ENCODE data around the gene MOB3B. TPM values are rescaled to one million over a fixed set of nuclear protein-coding genes. Genes with fewer than 3 reads are reported as not detected.

MOB3B gene
- total and polyA plus RNA-seq, 11 donors, result 0.42 to 2.8 (median 1.8) TPM

DNA sequence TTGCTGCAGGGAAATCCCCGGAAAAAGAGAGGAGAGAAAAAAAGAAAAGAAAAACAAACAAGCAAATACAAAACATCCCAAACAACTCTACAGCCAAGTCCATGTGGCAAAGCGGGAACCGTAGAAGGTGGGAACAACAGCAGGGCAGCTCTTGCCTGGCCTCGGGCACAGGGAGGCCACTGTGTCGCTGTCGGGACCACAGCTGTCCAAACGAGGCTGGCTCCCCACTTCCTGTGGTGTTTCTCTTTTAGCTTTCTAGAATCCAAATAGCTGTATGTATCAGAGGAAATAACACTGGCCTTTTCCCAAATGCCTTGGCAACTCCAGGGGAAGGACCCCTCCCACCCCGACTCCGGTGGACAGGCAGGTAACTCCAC, 191.1 kb downstream of the MOB3B start:
- Histone ChIP-seq H3K4me3 (no peak overlapping the region), H3K27ac (peak overlapping the region in 3 of 12 donors; percentile 11 to 35 (median 29)), H3K9me3 (no peaks in the 10 kb centered on the region), H3K4me1 (peaks cover 0 to 49% (median 17%) of the 10 kb centered on the region in 12 donors), H3K36me3 (no peaks in the 10 kb centered on the region), H3K27me3 (no peaks in the 10 kb centered on the region)
- intact Hi-C loops (cut with DNase I), result loop anchor here in 2 of 10 donors (2.0 to 5.0 kb wide), 3 partner anchors 189 to 209 kb away; partner anchors contain the start of gene MOB3B (in 2 of the 2)
- ATAC-seq (peak in 3 of 4 donors; percentile 8 to 17 (median 15)), DNase-seq (no peak)
- TF ChIP-seq, protein P1, sequence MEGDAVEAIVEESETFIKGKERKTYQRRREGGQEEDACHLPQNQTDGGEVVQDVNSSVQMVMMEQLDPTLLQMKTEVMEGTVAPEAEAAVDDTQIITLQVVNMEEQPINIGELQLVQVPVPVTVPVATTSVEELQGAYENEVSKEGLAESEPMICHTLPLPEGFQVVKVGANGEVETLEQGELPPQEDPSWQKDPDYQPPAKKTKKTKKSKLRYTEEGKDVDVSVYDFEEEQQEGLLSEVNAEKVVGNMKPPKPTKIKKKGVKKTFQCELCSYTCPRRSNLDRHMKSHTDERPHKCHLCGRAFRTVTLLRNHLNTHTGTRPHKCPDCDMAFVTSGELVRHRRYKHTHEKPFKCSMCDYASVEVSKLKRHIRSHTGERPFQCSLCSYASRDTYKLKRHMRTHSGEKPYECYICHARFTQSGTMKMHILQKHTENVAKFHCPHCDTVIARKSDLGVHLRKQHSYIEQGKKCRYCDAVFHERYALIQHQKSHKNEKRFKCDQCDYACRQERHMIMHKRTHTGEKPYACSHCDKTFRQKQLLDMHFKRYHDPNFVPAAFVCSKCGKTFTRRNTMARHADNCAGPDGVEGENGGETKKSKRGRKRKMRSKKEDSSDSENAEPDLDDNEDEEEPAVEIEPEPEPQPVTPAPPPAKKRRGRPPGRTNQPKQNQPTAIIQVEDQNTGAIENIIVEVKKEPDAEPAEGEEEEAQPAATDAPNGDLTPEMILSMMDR (IDR thresholded peaks at IDR 0.05), result no peak
- no peak for TF ChIP-seq POLR2A (IDR thresholded peaks at IDR 0.05)
- 45 to 64% (median 50%) methylated on average over 7 to 9 of the region's 9 CpGs for WGBS, 4 donors

DNA sequence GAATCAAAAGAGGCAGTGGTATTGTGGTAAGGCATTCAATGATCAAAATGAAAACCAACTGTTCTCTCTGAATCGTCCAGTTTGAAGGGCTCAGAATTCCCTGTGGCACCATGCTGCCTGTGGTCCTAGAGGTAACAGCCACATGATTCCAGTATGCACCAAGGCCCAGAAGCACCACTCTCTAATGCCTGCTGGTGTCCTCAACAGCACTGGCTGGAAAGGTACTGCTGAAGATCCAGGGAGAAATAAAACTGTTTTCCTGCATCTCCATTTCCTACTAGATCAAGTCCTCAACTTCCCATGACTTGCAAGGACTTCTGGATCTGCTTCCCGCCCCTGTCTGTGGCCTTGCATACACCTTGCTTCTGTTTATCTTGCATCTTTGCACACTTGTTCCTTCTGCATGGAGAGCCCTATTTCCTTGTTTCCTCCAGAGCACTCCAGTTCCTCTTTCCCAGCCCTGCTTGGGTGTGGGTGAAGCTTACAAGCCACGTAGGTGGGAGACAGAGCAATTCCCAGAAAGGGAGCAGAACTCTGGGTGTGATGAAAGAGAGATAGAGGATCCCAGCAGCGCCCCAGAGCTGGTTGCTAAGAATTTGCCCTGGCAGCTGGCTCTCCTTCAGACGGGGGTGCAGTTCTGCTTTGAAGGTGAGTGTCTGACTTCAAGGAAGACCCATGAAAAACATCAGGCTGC, 191.6 kb downstream of the MOB3B start:
- H3K36me3 ChIP-seq, result no peaks in the 10 kb centered on the region
- no peaks in the 10 kb centered on the region for H3K9me3 ChIP-seq
- DNase-seq (peak in 1 of 5 donors; percentile 30), ATAC-seq (peak in 3 of 4 donors; percentile 23 to 47 (median 31))
- H3K27me3 ChIP-seq, result no peaks in the 10 kb centered on the region
- TF ChIP-seq POLR2A (IDR thresholded peaks at IDR 0.05), result no peak
- TF ChIP-seq, protein P1 (IDR thresholded peaks at IDR 0.05), result no peak
- H3K4me3 ChIP-seq, result no peak overlapping the region
- H3K4me1 ChIP-seq, result peaks cover 0 to 53% (median 20%) of the 10 kb centered on the region in 12 donors
- 62 to 69% (median 66%) methylated on average over 5 of the region's 5 CpGs for WGBS, 4 donors
- peak overlapping the region in 2 of 12 donors; percentile 29 to 35 for H3K27ac ChIP-seq
- intact Hi-C loops (cut with DNase I), result loop anchor here in 2 of 10 donors (2.0 to 5.0 kb wide), 3 partner anchors 189 to 209 kb away; partner anchors contain the start of gene MOB3B (in 2 of the 2)

DNA sequence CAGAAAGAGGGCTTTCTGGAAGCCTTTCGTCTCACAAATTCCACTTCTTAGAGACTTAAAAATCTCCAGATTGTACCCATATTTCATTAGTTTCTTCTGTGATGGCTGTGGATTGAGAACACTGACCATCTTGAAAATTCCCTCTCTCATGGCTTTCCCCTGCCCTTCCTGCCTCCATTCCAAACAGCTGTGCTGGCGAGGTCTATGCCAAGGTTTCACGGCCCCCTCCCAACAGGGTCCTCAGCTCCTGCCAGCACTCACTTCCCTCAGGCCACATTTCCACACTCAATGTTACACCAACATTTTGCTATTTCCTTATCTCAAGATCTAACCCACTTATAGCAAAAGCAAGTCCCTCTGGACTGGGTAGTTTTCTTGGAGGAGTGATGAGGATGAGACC, 192.4 kb downstream of the MOB3B start:
- Histone ChIP-seq H3K4me3 (no peak overlapping the region), H3K27ac (no peak overlapping the region)
- no peak for TF ChIP-seq POLR2A (IDR thresholded peaks at IDR 0.05)
- TF ChIP-seq, protein P1 (IDR thresholded peaks at IDR 0.05), result no peak

DNA sequence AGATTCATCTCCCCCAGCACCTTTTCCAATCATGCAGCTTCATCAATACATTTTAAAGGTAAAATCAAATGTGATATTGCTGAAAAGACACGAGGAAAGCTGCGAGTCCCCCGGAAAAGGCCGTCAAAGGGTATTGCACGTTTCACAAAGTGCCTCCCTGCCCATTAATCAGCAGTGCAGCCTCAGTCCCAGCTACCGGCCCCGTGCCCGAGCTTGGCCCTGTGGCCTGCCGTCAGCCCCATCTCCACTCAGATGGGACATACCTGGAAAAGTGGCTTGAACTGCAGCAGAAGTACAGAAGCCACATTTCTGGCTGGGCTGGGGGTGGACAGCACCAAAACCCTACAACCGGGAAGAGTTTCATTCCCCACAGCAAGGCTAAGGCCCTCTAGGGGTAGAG, 192.8 kb downstream of the MOB3B start:
- 93 to 97% (median 95%) methylated on average over 10 of the region's 10 CpGs for WGBS, 4 donors
- ATAC-seq, result no peak
- H3K4me1 ChIP-seq, result peaks cover 0 to 50% (median 18%) of the 10 kb centered on the region in 12 donors
- H3K27me3 ChIP-seq, result no peaks in the 10 kb centered on the region
- no peaks in the 10 kb centered on the region for H3K36me3 ChIP-seq
- H3K4me3 ChIP-seq, result no peak overlapping the region
- TF ChIP-seq POLR2A (IDR thresholded peaks at IDR 0.05), result no peak
- TF ChIP-seq, protein P1 (IDR thresholded peaks at IDR 0.05), result no peak
- intact Hi-C loops (cut with DNase I), result loop anchor here in 1 of 10 donors (5.0 kb wide), 2 partner anchors 190 to 210 kb away; partner anchors contain the start of gene MOB3B
- no peaks in the 10 kb centered on the region for H3K9me3 ChIP-seq
- no peak for DNase-seq
- no peak overlapping the region for H3K27ac ChIP-seq

More for the DNA sequence above, 192.4 kb downstream of the MOB3B start:
- WGBS, 4 donors, result 85 to 90% (median 88%) methylated on average over 3 of the region's 3 CpGs
- intact Hi-C loops (cut with DNase I), result loop anchor here in 1 of 10 donors (5.0 kb wide), 2 partner anchors 190 to 210 kb away; partner anchors contain the start of gene MOB3B
- no peak for DNase-seq
- no peaks in the 10 kb centered on the region for H3K9me3 ChIP-seq
- no peaks in the 10 kb centered on the region for H3K36me3 ChIP-seq
- H3K4me1 ChIP-seq, result peaks cover 0 to 53% (median 20%) of the 10 kb centered on the region in 12 donors
- ATAC-seq, result no peak
- no peaks in the 10 kb centered on the region for H3K27me3 ChIP-seq
